ENCODE results near the gene DCAF15.
"Not testable (repeated sequence)": the region's sequence is repeated elsewhere in the genome, so short reads cannot be mapped to it uniquely, and the experiment has no call there.

Gene DCAF15

GRCh38 chr19:13960863-13961784, 8.8 kb downstream of the DCAF15 start:
- no peak for DNase-seq

- DNase-seq: no peak
These were observed 9.8 kb downstream of the DCAF15 start for GRCh38 chr19:13961826-13962698.

- no peak for DNase-seq
These were observed 10.6 kb downstream of the DCAF15 start for GRCh38 chr19:13962699-13963602.

GRCh38 chr19:13963603-13964105, 11.3 kb downstream of the DCAF15 start:
- DNase-seq: no peak

- DNase-seq: no peak
These were observed 12.5 kb downstream of the DCAF15 start for GRCh38 chr19:13964776-13965175.

GRCh38 chr19:13965377-13965896, 13.1 kb downstream of the DCAF15 start:
- DNase-seq: no peak

- DNase-seq: no peak
These were observed 13.8 kb downstream of the DCAF15 start for GRCh38 chr19:13965926-13966683.

- DNase-seq: no peak
These were observed 14.4 kb downstream of the DCAF15 start for GRCh38 chr19:13966684-13967128.

GRCh38 chr19:13967206-13967605, 14.9 kb downstream of the DCAF15 start:
- not testable (repeated sequence) for DNase-seq

- DNase-seq: no peak
These were observed 16.1 kb downstream of the DCAF15 start for GRCh38 chr19:13968383-13968935.

GRCh38 chr19:13968999-13969398, 16.7 kb downstream of the DCAF15 start:
- DNase-seq: no peak

GRCh38 chr19:13969897-13970296, 17.6 kb downstream of the DCAF15 start:
- DNase-seq: no peak

GRCh38 chr19:13971868-13972267, 19.6 kb downstream of the DCAF15 start:
- DNase-seq: not testable (repeated sequence)

GRCh38 chr19:13972368-13973155, 20.3 kb downstream of the DCAF15 start:
- DNase-seq: no peak

- DNase-seq: not testable (repeated sequence)
These were observed 21.2 kb downstream of the DCAF15 start for GRCh38 chr19:13973479-13973878.

GRCh38 chr19:13974073-13974472, 21.8 kb downstream of the DCAF15 start:
- no peak for DNase-seq

GRCh38 chr19:13975870-13976269, 23.6 kb downstream of the DCAF15 start:
- DNase-seq: no peak

GRCh38 chr19:13976446-13976845, 24.1 kb downstream of the DCAF15 start:
- no peak for DNase-seq

GRCh38 chr19:13977803-13978202, 25.5 kb downstream of the DCAF15 start:
- no peak for DNase-seq

Data from T-helper 9 cell (primary cell).